Ovary (tissue), 9 donors: ENCODE measurements around the gene ARMC10. TPM values are rescaled to one million over a fixed set of nuclear protein-coding genes. Genes with fewer than 3 reads are reported as not detected.
A peak's percentile ranks its signal among the peaks of the same experiment; 100 is the strongest.

Source experiments
- DNase-seq, 5 donors: peaks; one replicate each; pipeline ENCODE4 v3.0.0-alpha.2; 2019 to 2020
- H3K27ac ChIP-seq, 2 donors: fragments of 200-600 bp; one replicate each; pipeline versions ENCODE4 v1.5.1 to v1.8.0; 2019 to 2022
- H3K27me3 ChIP-seq: fragments of 200-600 bp; one replicate; pipeline ENCODE4 v1.8.0; 2022
- H3K36me3 ChIP-seq: fragments of 200-600 bp; sonication (generic); one replicate; pipeline ENCODE4 v1.5.1; 2019
- H3K4me1 ChIP-seq: one replicate; pipeline ENCODE4 v1.8.1; 2013; ENCODE audit warnings: mild to moderate bottlenecking, moderate library complexity; ENCODE audit not compliant: insufficient read depth
- H3K4me3 ChIP-seq: fragments of 200-600 bp; sonication (generic); one replicate; pipeline ENCODE4 v1.5.1; 2017
- H3K9me3 ChIP-seq, 2 donors: fragments of 200-600 bp in 1 of 2; sonication (generic) in 1 of 2; one replicate each; pipeline versions ENCODE4 v1.5.1 to v1.8.1; 2013 to 2019; ENCODE audit warnings: mild to moderate bottlenecking in 1 of 2, moderate library complexity in 1 of 2
- CTCF ChIP-seq, 3 donors: fragments of 450-650 bp in 2 of 3; fragments of 200-600 bp in 1 of 3; IDR thresholded peaks; one replicate each; pipeline versions ENCODE4 v1.5.1 to v1.8.0; 2016 to 2022; ENCODE audit warnings: antibody characterized with exemption in 3 of 3, mild to moderate bottlenecking in 1 of 3
- EP300 ChIP-seq: sonication (generic); formaldehyde crosslinking; IDR thresholded peaks from one replicate; pipeline ENCODE4 v1.6.1; 2017; ENCODE audit warnings: antibody characterized with exemption
- POLR2A ChIP-seq: fragments of 450-650 bp; IDR thresholded peaks from one replicate; pipeline ENCODE4 v1.6.1; 2017; ENCODE audit warnings: antibody characterized with exemption, mild to moderate bottlenecking, moderate library complexity
- WGBS, 3 donors: extraction: QIAGEN DNeasy Blood & Tissue Kit in 1 of 3; methylation state at CpG; one replicate each; pipeline versions ENCODE4 v1.1.5 to v1.1.7; 2013 to 2017; 5-methylcytosine and 5-hydroxymethylcytosine counted together
- intact Hi-C, 4 donors: fragments of 100-400 bp; cut with DNase I; formaldehyde crosslinking; loops; one replicate each; pipeline versions ENCODE4 v1.11.0 to v1.15.1; 2022 to 2023
- polyA plus RNA-seq, 2 donors: library from polyadenylated mRNA; stranded (reverse); fragments of 200-250 nt in 1 of 2; fragments of 350-450 nt in 1 of 2; fragmentation: Illumina TruSeq in 1 of 2; extraction: RNeasy Lipid Tissue Mini Kit (QIAGEN cat#74804) in 1 of 2; gene quantifications; one replicate each; pipeline ENCODE4 v1.2.3, GENCODE V29; 2013 to 2014
- total RNA-seq, 7 donors: library from RNA; depleted of rRNA in 2 of 7; stranded (reverse); fragments of >200 nt in 2 of 7; fragmentation: NEBNext Ultra II Directional in 3 of 7; extraction: Animal tissue kit (Norgen Biotek cat#: 25700) in 3 of 7; gene quantifications; one replicate each; pipeline versions ENCODE4 v1.1.0 to v1.2.4, GENCODE V29; 2016 to 2023
- donor health status: DM: no; HTN: no; CAD: no; lungs with moderate emphysema.
- donor health status: DM: no; HTN: no; CAD: no.
- donor health status: Bipolar disorder and iron deficiency.
- donor health status: DM: yes; HTN: yes; CAD: no.
- donor health status: DM: no; HTN: no; CAD: no.
- donor health status: DM: yes; HTN: yes; CAD: no.

ARMC10 gene
- total and polyA plus RNA-seq, 9 donors, result 23.6 to 54.0 (median 48.3) TPM

- H3K4me3 ChIP-seq, result no peak overlapping the region
- no peak for DNase-seq
Observed at GRCh38 chr7:103116991-103117390, 42.1 kb downstream of the ARMC10 start.

GRCh38 chr7:103117465-103117864 is 42.5 kb downstream of the ARMC10 start:
- H3K27me3 ChIP-seq, result no peaks in the 10 kb centered on the region
- intact Hi-C loops, result no loop called here
- no peak for DNase-seq

More at GRCh38 chr7:103116991-103117390, 42.1 kb downstream of the ARMC10 start:
- peaks cover 15% of the 10 kb centered on the region for H3K4me1 ChIP-seq
- H3K9me3 ChIP-seq, result no peaks in the 10 kb centered on the region
- no peaks in the 10 kb centered on the region for H3K27me3 ChIP-seq
- peak overlapping the region in 1 of 2 donors; percentile 53 for H3K27ac ChIP-seq
- intact Hi-C loops, result no loop called here
- TF ChIP-seq CTCF (IDR thresholded peaks at IDR 0.05) (no peak), EP300 (no peak), POLR2A (no peak)
- no peaks in the 10 kb centered on the region for H3K36me3 ChIP-seq

GRCh38 chr7:103119791-103120291 is 44.9 kb downstream of the ARMC10 start:
- H3K36me3 ChIP-seq, result no peaks in the 10 kb centered on the region
- intact Hi-C loops, result no loop called here
- peaks cover 7% of the 10 kb centered on the region for H3K4me1 ChIP-seq
- H3K27me3 ChIP-seq, result no peaks in the 10 kb centered on the region
- H3K27ac ChIP-seq, result no peak overlapping the region
- DNase-seq, result no peak
- WGBS, 3 donors, result 95 to 98% (median 96%) methylated on average over 11 of the region's 11 CpGs
- TF ChIP-seq POLR2A (no peak), EP300 (no peak), CTCF (IDR thresholded peaks at IDR 0.05) (no peak)
- H3K4me3 ChIP-seq, result no peak overlapping the region
- H3K9me3 ChIP-seq, result no peaks in the 10 kb centered on the region

More at GRCh38 chr7:103117465-103117864, 42.5 kb downstream of the ARMC10 start:
- H3K36me3 ChIP-seq, result no peaks in the 10 kb centered on the region
- H3K27ac ChIP-seq, result peak overlapping the region in 1 of 2 donors; percentile 53
- 80 to 89% (median 83%) methylated on average over 2 of the region's 2 CpGs for WGBS, 3 donors
- TF ChIP-seq POLR2A (no peak), CTCF (IDR thresholded peaks at IDR 0.05) (no peak), EP300 (no peak)
- no peaks in the 10 kb centered on the region for H3K9me3 ChIP-seq
- peaks cover 15% of the 10 kb centered on the region for H3K4me1 ChIP-seq
- no peak overlapping the region for H3K4me3 ChIP-seq

- TF ChIP-seq POLR2A (no peak), CTCF (IDR thresholded peaks at IDR 0.05) (no peak), EP300 (no peak)
- peaks cover 6% of the 10 kb centered on the region for H3K4me1 ChIP-seq
- intact Hi-C loops, result no loop called here
- no peak for DNase-seq
- no peak overlapping the region for H3K4me3 ChIP-seq
- no peak overlapping the region for H3K27ac ChIP-seq
- H3K36me3 ChIP-seq, result no peaks in the 10 kb centered on the region
- WGBS, 3 donors, result 86 to 91% (median 88%) methylated on average over 1 of the region's 1 CpG
- H3K27me3 ChIP-seq, result no peaks in the 10 kb centered on the region
- no peaks in the 10 kb centered on the region for H3K9me3 ChIP-seq
Observed at GRCh38 chr7:103120362-103120761, 45.4 kb downstream of the ARMC10 start.
